ENCODE data around the gene RPL3.

RPL3 gene

DNA sequence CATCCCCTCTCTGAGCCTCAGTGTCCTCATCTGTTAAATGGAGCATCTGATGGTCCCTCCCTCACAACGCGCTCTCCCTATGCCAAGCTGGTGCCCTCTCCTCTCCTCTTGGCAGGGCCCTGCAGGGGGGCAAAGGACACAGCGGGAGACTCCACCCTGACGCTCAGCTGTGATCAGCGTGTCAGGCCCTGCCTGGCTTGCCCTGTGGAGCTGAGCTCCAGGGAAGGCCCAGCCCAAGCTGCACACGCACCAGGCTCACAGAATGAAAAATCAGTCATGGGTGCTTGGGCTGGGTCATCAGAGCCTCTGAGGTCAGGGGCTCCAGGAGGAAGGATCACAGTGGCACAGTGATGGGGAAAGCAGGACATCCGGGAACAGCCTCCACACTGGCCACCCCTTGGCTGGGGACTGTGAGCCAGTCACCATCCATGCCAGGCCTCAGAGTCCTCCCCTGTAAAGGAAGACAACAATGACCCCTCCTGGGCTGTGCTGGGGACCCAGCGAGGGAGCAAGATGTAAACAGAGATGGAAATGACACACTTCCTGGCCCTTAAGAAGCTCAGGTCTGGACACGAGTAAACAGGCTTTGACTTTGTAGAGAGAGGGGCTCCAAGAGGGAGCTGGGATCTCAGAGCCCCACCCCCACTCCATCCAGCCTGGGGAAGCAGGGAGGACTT is 36.6 kb downstream of the RPL3 start:
- DNase-seq: peak; percentile 66 to 80 (median 72)

DNA sequence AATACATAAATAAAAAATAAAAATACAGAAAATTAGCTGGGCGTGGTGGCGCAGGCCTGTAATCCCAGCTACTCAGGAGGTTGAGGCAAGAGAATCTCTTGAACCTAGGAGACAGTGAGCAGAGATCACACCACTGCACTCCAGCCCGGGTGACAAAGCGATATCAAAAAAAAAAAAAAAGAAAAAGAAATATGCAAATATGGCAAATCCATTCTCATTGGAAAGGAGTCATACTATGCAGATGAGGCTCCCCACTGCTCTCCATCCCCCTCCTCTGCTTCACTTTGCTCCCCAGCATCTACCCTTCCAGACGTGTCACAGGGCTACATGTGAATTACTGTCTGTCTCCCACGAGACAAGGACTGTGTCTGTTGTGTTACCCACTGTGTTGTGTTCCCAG is 38.3 kb downstream of the RPL3 start:
- no peak for DNase-seq

- no peak for DNase-seq
Observed at GRCh38 chr22:39280250-39280649, 39.2 kb downstream of the RPL3 start.

- no peak for DNase-seq
Observed at GRCh38 chr22:39279170-39279850, 40.1 kb downstream of the RPL3 start.

- DNase-seq: no peak
Observed at GRCh38 chr22:39278040-39278439, 41.4 kb downstream of the RPL3 start.

DNA sequence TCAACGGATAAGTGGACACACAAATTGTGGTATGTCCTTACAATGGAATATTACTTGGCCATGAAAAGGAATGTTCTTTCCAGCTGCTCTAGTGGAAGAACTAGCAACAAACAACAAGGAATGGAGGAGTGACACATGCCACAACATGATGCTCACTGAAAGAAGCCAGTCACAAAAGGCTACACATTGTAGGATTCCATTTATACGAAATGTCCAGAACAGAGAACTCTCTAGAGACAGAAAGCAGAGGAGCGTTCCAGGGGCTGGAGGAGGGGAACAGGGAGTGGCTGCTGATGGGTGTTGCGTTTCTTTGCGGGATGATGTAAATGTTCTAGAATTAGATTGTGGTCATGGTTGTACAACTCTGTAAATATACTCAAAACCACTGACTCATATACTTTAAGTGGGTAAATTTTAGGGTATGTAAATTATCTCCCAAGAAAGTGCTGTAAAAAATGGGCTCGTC is 42.2 kb downstream of the RPL3 start:
- DNase-seq: peak in 2 of 4 experiments; percentile 43 to 45

DNA sequence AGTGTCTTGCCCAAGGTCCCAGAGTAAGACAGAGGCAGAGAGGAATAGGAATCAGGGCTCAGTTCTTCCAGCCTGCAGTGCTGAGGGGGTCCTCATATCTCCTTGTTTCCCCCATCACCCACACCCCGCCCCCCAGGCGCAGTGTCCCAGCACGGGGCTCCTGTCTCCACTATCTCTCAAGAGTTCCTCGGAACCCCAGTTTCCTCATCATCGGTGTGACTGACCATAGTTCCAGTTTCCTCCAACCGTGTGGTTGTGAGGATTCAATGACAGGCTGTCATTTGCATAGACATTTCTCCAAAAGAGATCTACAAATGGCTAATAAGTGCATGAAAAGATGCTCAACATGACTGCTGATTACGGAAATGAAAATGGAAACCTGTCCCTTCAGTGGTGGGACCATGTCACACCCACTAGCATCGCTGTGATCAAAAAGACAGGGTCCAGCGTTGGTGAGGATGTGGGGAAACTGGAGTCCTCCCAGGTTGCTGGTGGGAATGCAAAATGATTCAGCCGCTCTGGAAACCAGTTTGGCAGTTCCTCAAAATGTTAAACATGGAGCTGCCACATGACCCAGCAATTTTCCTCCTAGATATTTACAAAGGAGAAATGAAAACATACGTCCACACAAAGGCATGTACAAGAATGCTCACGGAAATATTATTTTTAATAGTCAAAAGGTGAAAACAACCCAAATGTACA is 42.8 kb downstream of the RPL3 start:
- DNase-seq: peak; percentile 56 to 75 (median 66)

DNA sequence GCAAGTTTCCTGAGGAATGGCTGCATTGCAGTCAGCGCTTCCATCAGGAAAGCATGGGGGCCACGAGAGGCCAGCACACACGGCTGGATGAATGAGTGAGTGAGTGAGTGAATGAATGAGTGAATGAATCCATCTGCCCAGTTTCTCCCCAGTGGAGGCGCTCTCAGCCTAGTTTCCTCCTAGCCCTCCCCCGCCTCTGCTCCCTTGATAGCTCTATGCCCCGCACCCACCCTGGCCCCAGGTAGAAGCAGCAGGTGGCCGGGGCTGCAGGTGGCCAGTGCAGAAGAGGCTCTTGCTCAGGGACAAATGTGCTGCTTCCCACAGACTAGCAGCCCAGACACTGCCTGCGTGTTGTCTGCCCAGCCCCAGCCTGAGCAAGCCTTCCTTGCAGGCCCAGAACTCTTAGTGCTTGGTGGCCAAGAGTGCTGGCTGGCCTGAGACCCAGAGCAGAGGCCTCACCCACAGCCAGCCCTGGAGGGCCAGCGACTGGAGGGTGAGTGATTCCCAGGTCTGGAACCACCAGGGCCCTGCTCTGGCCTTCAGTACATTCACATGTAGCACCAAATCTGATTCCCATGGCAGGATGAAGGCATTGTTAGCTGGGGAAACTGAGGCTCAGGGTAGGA is 43.5 kb downstream of the RPL3 start:
- no peak for DNase-seq

GRCh38 chr22:39273950-39274887 is 45.2 kb downstream of the RPL3 start:
- no peak for DNase-seq

GRCh38 chr22:39270792-39271191 is 48.6 kb downstream of the RPL3 start:
- no peak for DNase-seq

GRCh38 chr22:39270280-39270679 is 49.1 kb downstream of the RPL3 start:
- no peak for DNase-seq

- DNase-seq: peak in 3 of 4 experiments; percentile 50 to 72 (median 59)
Observed at GRCh38 chr22:39269095-39269790, 50.2 kb downstream of the RPL3 start.

DNA sequence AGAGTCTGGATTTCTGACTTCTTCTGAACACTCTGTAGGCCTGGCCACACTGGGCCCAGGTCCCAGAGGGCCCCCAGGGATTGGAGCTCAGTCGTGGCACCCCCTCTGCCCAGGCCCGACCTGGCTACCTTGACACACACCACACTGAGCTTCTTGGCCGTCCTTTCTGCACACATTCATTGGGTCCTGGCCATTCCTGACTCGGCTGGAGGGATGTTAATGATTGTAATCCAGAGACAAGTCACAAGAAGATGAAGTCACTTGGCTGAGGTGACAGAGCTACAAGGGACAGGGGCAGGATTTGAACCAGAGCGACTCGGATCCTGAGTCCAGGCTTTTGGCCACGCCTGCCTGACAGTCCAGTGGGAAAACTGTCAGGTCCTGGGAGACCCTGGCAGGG is 50.8 kb downstream of the RPL3 start:
- peak in 1 of 4 experiments; percentile 42 for DNase-seq

DNA sequence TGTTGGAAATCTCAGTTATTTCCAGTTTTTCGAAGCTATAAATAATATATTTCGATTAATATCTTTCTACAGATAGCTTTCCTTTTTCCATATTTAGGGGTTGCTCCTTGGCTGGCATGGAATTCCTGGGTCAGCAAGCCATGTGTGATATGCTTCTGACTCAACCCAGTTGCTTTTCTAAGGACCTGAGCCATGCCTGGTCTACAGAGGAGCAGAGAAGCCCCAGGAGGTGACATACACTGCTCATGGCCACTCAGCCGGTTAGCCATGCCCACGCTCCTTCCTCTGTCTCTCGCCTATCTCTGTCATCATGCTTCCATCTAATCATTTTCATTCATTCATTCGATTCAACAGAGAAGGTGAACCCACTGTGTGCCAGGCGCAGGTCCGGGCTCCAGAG is 51.4 kb downstream of the RPL3 start:
- peak in 1 of 4 experiments; percentile 37 for DNase-seq

DNA sequence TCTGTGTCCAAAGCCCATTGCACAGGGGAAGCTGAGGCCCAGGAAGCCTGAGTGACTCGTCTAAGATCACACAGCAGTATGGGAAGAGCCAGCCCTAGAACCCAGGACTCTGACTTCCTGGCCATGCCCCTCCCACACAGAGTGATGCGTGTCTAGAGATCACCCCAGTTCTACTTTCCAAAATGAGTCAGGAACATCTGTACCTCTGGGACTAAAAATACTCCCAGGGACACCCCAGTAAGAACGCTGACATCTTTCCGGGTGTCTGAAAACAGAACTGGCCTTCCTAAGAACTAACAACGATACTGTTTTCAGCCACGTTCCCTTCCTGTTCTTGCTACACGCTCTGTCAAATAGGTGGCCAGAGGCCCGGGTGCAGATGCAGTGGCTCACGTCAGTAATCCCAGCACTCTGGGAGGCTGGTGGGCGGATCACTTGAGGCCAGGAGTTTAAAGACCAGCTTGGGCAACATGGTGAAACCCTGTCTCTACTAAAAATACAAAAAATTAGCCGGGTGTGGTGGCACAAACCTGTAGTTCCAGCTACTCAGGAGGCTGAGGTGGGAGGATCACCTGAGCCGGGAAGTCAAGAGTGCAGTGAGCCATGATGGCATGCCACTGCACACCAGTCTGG is 52.9 kb downstream of the RPL3 start:
- peak; percentile 94 to 99 (median 95) for DNase-seq

GRCh38 chr22:39265143-39265886 is 54.1 kb downstream of the RPL3 start:
- peak in 1 of 4 experiments; percentile 37 for DNase-seq

DNA sequence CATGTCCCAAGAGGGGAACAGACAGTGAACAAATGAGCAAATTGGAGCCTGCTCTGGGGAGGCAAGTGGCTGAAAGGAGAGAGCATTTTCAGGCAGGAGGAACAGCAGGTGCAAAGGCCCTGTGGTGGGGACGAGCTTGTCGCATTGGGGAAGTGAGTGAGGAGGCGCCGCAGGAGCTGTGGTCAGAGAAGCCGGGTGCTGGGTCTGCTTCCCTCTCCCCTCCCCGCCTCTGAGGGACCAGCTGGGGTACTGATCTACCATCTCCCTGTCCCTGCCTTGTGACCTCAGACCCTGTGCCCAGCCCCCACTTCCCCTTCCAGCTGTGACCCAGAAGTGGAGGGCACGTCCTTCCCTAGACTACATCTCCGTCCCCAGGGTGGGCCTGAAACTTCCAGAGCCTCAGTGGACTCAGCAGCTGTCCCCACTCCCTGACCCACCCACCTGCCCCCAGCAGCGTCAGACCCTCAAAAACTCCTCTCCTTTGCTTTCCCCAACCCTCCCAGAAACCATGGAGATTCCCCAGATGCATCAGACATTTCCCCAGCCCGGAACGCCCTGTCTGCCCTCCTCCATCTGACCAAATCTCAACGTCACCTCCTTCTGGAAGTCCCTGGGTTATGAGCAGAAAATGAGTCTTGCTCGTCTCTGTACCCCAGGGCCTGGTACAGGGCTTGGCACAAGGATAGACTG is 54.9 kb downstream of the RPL3 start:
- peak; percentile 91 to 95 (median 94) for DNase-seq

DNA sequence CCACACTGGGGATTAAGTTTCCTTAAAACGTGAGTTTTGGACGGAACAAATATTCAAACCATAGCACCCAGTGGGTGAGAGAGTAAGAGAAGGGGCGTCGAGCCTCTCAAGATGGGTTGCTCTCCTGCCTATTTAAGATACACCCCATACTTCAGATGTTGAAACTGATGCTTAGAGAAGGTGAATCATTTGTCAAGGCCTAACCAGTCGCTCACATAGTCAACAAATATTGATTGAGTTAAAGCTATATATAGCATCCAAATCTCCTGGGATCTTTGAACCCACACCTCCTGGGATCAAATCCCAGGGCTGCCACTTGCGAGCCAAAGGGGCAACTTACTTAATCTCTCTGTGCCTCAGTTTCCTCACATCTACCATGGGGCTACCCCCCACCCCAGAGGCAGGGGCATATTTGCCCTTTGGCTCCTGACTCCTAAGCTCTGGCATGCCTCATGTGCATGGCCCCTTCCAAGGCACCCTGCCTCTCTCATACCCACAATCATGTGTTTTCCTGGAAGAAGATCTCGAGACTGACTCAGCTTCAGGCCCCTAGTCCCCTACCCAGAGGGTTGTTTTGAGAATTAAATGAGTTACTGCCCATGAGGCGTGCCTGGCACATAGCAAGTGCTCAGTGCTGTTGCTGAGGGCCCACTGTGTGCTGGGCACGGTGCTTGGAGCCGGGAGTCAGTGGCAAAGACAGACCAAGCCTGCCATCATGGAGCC is 55.6 kb downstream of the RPL3 start:
- DNase-seq: no peak
